HG03520 (cell line): ENCODE measurements around the gene MCEMP1.
A peak's percentile ranks its signal among the peaks of the same experiment; 100 is the strongest.

Source experiments
- ATAC-seq: cut with Tn5 transposase; IDR thresholded peaks from one replicate; pipeline ENCODE4 v1.9.1; 2021; ENCODE audit warnings: mild to moderate bottlenecking, moderate library complexity; ENCODE audit not compliant: unreplicated experiment

The MCEMP1 gene

DNA sequence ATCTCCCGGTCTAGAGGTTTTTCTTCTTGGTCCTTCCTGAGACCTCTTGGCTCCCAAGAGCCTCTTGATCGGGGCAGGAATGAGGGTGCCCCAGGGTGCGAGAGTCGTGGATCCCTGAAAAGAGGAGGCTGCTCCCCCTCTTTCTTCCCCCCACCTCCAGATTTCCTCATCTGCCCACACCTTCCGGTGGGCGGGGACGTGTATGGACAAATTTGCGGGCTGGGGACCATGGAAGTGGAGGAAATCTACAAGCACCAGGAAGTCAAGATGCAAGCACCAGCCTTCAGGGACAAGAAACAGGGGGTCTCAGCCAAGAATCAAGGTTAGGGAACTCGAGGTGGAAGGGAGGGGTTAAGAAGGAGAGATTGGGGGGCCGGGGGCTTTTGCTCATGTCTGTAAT lies at the start of gene MCEMP1:
TSS of gene MCEMP1 (plus strand) at position 237 of the 400 bp plus-strand sequence. CDS start at position 268, 31 bp downstream.
- ATAC-seq = no peak

DNA sequence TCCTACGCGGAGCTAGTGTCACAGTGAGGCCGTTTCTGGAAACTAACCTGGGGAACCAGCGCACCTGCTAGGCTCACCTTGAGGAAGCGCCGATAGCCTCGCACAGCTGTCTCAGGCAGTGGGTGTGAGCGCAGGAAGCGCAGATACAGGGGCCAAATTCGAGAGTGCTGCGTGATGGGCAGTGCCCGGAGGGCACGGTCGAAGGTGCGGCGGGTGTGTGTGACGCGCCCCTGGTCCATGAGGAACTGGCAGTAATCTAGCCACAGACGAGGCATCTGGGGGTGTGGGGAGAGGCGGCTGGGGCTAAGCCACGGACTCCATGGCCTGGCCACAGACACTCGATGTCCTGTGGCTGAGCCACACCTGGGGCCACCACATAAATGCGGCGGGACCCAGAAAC lies 49.7 kb upstream of the MCEMP1 start:
- no peak for ATAC-seq

DNA sequence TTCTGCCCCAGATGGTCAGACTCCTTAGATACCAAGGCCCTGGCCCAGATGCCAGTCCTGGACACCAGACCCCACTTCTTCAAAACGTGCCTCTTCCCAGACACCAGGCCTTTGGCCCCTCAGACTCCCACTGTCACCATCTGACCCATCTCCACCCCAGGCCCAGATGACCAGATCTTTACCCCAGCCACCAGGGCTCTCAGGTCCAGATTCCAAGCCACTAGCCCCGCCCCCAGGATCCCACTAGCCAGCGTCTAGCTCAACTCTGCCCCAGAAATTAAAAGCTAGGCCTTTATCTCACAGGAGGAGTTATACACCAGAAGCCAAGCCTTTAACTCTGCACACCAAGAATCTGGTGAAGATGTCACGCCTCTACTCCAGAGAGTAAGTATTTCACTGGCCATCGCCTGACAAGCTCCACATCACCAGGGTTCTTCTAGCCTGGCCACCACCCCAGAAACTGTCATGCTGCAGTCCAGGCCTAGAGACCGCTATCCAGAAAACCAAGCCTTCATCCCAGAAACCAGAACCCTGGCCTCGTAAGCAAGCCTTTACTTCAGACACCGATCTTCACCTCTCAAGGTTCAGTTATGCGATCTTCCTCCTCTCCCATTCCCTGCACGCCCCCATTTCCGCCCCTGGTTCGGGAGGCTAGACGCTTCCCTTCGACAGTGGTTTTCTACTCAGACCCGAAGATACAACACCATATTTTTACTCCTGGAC lies 48.1 kb upstream of the MCEMP1 start:
- no peak for ATAC-seq

DNA sequence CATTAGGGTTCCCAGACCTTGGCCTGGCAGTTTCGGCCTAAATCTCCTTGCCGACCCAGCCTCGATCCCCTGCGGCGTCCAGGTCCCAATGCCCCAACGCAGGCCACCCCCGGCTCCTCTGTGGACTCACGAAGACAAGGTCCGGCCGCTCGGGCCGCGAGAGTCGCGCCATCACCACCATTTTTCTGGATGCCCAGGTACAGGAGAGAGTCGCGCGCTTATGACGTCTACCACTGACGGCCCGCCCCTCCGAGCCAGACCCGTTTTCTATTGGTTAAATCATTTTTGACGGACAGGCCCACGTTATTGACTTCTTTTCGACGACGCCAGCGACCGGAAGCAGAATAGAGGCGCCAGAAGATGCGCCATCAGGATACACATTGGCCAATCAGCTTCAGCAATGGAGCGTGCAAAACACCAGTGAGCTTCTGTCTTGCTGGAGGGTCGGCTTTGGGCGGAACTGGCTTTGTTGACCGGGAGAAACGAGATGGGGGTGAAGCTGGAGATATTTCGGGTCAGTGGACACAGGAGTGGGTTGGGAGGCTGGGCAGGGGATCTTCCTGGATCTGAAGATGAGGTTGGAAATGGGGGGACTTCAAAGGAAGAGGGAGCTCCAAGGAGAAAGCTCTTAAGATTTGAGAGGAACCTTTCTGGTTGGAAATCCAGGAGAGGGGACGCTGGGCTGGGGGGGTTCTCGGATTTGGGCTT lies 47.4 kb upstream of the MCEMP1 start, which contains the start of the genes PET100 and XAB2:
TSS of gene PET100 (plus strand) at position 447 of the 708 bp plus-strand sequence. CDS start at position 488, 41 bp downstream.
TSS of gene XAB2 (minus strand) at position 199 of the 708 bp plus-strand sequence. CDS start at position 181, 18 bp downstream.
- ATAC-seq = peak; percentile 87

DNA sequence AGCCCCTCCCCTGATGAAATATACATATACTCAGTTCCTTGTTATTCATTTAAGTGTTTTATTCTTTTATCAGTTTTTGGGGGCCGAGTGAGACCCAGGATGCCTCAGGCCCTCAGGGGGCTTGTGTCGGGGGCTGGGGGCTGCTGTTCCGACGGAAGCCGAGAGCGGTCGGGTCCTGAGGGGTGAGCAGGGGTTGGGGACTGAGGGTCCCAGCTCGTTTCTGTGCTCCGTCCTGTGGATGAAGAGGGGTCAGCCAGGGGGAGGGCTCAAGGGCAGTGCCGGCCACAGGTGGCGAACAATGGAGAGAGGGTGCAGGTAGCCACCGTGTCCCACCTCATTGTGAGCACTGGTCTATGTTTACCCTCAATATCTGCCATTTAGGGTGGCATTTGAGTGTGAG lies 45.3 kb upstream of the MCEMP1 start:
- no peak for ATAC-seq

GRCh38 chr19:7632340-7633203 lies 44.3 kb upstream of the MCEMP1 start:
- no peak for ATAC-seq

DNA sequence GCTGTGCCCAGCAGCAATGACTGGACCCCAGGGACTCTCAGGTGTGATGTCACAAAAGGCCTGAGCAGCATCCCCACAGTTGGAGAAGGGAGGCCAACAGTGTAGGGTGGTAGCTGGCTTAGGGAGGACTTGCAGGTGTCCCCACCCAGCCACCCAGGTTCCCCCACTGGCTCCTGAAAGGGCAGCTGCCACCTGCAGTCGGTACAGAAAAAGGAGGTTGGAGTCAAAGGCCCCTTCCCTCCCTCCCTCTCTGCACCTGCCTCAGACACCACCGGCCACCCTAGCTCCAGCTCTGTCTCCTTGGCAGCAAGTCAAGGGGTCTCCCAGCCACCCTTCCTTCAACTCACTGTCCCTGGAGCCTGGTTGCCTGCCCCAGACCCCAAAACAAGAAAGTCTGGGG lies 43.2 kb upstream of the MCEMP1 start, which contains the start of gene PCP2:
TSS of gene PCP2 (minus strand) at position 22 of the 400 bp plus-strand sequence. CDS start 262 bp downstream, outside the sequence.
- no peak for ATAC-seq

DNA sequence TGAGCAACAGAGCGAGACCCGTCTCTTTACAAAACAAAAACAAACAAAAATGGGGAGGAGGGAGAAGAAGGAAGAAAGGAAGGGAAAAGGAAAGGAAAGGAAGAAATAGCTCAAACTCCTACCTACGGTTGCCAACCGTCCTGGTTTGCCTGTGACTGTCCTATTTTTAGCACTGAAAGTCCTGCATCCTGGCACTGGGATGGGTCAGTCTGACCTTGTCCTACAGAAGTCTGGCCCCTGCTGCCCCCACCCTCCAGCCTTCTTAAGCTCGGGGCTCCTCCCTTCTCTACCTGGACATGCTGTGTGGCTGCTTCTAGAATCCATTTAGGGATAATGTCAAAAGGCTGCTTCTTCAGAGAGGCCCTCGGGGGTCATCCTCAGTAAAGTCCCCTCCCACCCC lies 41.2 kb upstream of the MCEMP1 start:
- no peak for ATAC-seq

- no peak for ATAC-seq
Observed at GRCh38 chr19:7636317-7636690, 40.6 kb upstream of the MCEMP1 start.

- ATAC-seq = peak; percentile 59
Observed at GRCh38 chr19:7636691-7637373, 40.1 kb upstream of the MCEMP1 start, which contains the start of gene STXBP2. Gene STXBP2, plus strand, starts transcription at chr19:7637110. Its CDS starts 40 bp downstream, at chr19:7637150.

DNA sequence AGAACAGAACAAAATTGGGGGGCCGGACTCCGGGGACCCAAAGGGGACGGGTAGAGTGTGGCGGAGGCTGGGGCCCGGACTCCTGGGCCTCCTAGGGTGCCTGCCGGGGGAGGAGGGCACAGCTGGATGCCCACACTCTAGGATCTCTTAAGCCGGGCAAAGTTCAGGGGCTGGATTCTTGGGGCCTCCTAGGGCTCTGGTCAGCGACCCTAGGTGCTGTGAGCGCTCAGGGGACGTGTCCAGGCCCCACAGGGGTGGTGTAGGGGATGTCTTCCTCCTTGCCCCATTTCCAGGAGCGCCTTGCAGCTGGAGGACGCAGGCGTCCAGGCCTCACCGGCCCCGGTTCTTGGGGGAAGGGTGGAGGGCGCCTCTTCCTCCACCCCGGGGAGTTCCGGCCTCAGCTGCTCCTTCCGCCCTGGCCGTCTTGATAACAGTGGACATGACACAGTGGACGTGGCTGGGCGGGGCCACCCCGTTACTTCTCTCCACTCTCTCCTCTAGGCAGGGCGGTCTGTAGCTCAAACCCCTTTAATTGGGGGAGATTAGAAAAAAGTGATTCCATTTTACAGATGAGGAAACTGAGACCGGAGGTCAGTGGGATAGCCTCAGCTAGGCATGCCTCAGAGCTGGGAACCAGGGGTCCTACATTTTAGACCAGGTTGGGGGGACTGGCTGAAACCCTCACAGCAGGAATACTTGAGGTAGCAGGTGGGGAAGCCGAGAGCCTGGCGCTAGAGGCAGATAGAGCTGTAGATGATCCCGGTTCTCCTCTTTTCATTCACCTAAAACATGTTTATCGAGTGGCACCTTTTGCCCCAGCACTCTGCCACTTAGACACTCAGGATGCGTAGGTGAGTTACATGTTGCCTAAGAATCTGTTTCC lies 39.3 kb upstream of the MCEMP1 start:
- ATAC-seq = peak; percentile 15

DNA sequence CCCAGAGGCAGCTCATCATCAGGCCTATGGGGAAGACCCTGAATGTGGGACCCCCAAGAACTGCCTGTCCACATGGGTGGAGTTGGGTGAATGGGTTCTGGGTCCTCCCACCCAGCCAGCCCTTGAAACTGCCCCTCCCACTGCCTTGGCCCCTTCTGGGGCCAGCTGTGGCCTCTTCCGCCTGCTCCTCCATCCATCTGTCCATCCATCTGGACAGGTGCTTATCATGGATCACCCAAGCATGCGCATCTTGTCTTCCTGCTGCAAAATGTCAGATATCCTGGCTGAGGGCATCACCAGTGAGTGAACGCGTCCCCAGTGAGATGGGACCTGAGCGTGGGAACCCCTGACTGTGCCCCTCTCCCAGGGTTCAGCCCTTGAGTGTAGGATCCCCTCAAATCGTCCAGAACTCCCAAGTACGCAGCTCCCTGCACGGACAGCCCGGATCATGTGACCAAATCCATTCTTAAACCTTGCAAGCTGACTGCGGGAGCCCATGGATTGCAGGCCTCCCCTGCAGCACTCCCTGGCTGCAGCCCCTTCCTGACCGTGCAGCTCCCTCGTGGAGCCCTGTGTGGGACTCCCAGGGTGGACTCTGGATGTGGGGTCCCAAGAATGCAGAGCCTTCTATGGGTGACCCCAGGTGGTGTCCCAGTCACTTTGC lies 38.0 kb upstream of the MCEMP1 start:
- no peak for ATAC-seq

DNA sequence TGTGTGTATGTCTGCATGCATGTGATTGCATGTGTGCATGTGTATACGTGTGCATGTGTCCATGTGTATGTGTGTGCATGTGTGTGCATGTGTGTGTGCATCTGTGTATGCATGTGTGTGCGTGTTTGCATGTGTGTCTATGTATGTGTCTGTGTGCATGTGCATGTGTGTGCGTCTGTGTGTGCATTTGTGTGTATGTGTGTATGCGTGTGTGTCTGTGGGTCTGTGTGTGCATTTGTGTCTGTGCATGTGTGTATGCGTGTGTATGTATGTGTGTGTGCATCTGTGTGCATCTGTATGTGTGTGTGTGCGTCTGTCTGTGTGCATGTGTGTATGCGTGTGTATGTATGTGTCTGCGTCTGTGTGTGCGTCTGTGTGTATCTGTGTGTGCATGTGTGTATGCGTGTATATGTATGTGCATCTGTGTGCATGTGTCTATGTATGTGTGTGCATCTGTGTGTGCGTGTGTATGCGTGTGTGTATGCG lies 37.0 kb upstream of the MCEMP1 start:
- ATAC-seq = no peak

GRCh38 chr19:7640803-7641202 lies 36.1 kb upstream of the MCEMP1 start:
- no peak for ATAC-seq

DNA sequence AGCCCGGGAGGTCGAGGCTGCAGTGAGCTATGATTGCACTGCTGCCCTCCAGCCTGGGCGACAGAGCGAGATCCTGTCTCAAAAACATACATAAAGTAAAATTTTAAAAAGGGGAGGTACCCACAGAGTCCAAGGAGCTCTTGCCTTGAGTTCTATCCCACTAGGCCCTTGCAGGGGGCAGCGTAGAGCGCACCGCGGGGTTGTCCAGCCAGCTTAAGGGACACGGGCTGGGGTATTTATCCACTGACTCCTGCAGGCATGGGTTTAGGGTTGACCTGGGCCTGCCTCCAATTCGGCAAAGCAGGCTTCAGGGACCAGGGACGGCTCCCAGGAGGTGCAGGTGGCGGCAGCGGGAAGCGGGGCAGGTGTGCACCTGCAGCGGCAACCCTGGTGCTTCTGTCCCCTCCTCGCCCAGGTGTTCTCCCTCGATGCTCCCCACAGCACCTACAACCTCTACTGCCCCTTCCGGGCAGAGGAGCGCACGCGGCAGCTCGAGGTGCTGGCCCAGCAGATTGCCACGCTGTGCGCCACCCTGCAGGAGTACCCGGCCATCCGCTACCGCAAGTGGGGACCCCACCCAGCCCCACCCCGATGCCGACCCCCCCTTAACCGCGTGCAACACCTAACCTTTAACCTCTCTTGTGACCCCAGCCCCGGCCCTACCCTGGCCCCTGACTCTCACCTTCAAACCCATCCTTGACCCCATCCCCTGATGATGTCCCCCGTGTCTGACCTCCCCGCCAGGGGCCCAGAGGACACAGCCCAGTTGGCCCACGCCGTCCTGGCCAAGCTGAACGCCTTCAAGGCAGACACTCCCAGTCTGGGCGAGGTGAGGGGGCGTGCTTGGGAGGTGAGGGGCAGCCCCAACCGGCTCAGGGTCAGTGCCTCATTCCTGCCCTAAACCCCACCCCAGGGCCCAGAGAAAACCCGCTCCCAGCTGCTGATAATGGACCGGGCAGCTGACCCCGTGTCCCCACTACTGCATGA lies 35.3 kb upstream of the MCEMP1 start:
- ATAC-seq = no peak

GRCh38 chr19:7642295-7643030 lies 34.4 kb upstream of the MCEMP1 start:
- no peak for ATAC-seq

GRCh38 chr19:7643031-7643415 lies 33.9 kb upstream of the MCEMP1 start:
- no peak for ATAC-seq
